GM12878 (cell line): Measurements from ENCODE around the gene ADCY9. TPM values are rescaled to one million over a fixed set of nuclear protein-coding genes. Genes with fewer than 3 reads are reported as not detected.

ENCODE experiments used
- ATAC-seq: fragments of 200-7000 bp; cut with Tn5 transposase; 3 replicates; pipeline ENCODE4 v1.9.1; 2020; ENCODE audit warnings: mild to moderate bottlenecking, moderate library complexity
- BruUV-seq: library from RNA; stranded (reverse); fragments of 400-500 nt; replicated peaks from 2 replicates; lab custom pipeline; 2021; lab: Mats Ljungman, UMichigan
- CTCF ChIA-PET: fragments of 300-600 bp; sonication (Branson Sonifier 250); formaldehyde crosslinking; extraction: SDS; loops from one replicate; lab custom pipeline; 2021; ENCODE audit warnings: inconsistent platforms; lab: Yijun Ruan, JAX
- POLR2A ChIA-PET: fragments of 350-600 bp; formaldehyde crosslinking; extraction: SDS; loops from one replicate; lab custom pipeline; 2021; ENCODE audit warnings: inconsistent platforms; lab: Charles Lee
- RAD21 ChIA-PET: fragments of 300-600 bp; sonication (Branson Sonifier 250); formaldehyde crosslinking; loops from one replicate; lab custom pipeline; 2023; ENCODE audit warnings: antibody characterized with exemption; ENCODE audit not compliant: unreplicated experiment; lab: Charles Lee
- SMC1A ChIA-PET: fragments of 300-600 bp; sonication (Branson Sonifier 250); formaldehyde crosslinking; loops from one replicate; lab custom pipeline; 2023; ENCODE audit not compliant: unreplicated experiment, uncharacterized antibody; lab: Charles Lee
- DNase-seq: peaks from one replicate; pipeline ENCODE4 v3.0.0-alpha.2; 2011; ENCODE audit warnings: low read depth, low spot score
- FAIRE-seq: peaks from 3 replicates; lab custom pipeline; 2011; peaks lifted over from hg19 to GRCh38; lab: Jason Lieb, UNC
- H2AFZ ChIP-seq: 2 replicates; pipeline ENCODE4 v1.6.0; 2011; ENCODE audit warnings: low read depth, low read length, control low read depth; ENCODE audit not compliant: control insufficient read depth
- H3K27ac ChIP-seq: 2 replicates; pipeline ENCODE4 v1.5.1; 2011; ENCODE audit warnings: control low read depth; ENCODE audit not compliant: control insufficient read depth, insufficient read depth
- H3K27me3 ChIP-seq, 2 experiments: replicated peaks in 1 of 2; 2 replicates each; pipeline versions ENCODE4 v1.6.0 to v1.6.1; 2011; ENCODE audit warnings: low read length in 1 of 2; ENCODE audit not compliant: control insufficient read depth in 2 of 2, insufficient read depth in 2 of 2
- H3K36me3 ChIP-seq, 2 experiments: 2 replicates each; pipeline ENCODE4 v1.5.1; 2011; ENCODE audit warnings: low read length in 1 of 2; ENCODE audit not compliant: control insufficient read depth in 2 of 2, insufficient read depth in 2 of 2
- H3K4me1 ChIP-seq: 2 replicates; pipeline ENCODE4 v1.6.1; 2011; ENCODE audit warnings: mild to moderate bottlenecking, low read length, moderate library complexity, mixed read lengths; ENCODE audit not compliant: control insufficient read depth, insufficient read depth
- H3K4me2 ChIP-seq: 2 replicates; pipeline ENCODE4 v1.6.0; 2011; ENCODE audit warnings: control low read depth; ENCODE audit not compliant: control insufficient read depth, insufficient read depth
- H3K4me3 ChIP-seq: fragments of 200-600 bp; sonication (generic); 2 replicates; pipeline ENCODE4 v1.5.1; 2016
- H3K79me2 ChIP-seq: 2 replicates; pipeline ENCODE4 v1.6.0; 2011; ENCODE audit warnings: low read length; ENCODE audit not compliant: control insufficient read depth, insufficient read depth
- H3K9ac ChIP-seq: 2 replicates; pipeline ENCODE4 v1.8.0; 2011; ENCODE audit warnings: low read length, control low read depth, mixed read lengths; ENCODE audit not compliant: control insufficient read depth, insufficient read depth
- H3K9me3 ChIP-seq: replicated peaks from 3 replicates; pipeline ENCODE4 v1.5.1; 2011; ENCODE audit warnings: mild to moderate bottlenecking, low read length; ENCODE audit not compliant: control insufficient read depth, insufficient read depth
- H4K20me1 ChIP-seq: 2 replicates; pipeline ENCODE4 v1.6.0; 2011; ENCODE audit not compliant: control insufficient read depth, insufficient read depth
- CHD1 ChIP-seq: IDR thresholded peaks from 2 replicates; pipeline ENCODE4 v1.6.1; 2012; ENCODE audit warnings: low read depth, low read length, improper control_type of control experiment
- GABPA ChIP-seq: IDR thresholded peaks from 2 replicates; pipeline ENCODE4 v1.6.1; 2014; ENCODE audit warnings: antibody characterized with exemption, low read depth, mild to moderate bottlenecking, inconsistent platforms
- HDGF ChIP-seq: fragments of 450-650 bp; IDR thresholded peaks from 2 replicates; pipeline ENCODE4 v1.6.1; 2016; ENCODE audit warnings: antibody characterized with exemption
- JUNB ChIP-seq: IDR thresholded peaks from 2 replicates; pipeline ENCODE4 v1.6.1; 2016; ENCODE audit warnings: antibody characterized with exemption, mild to moderate bottlenecking
- MTA3 ChIP-seq: IDR thresholded peaks from 2 replicates; pipeline ENCODE4 v1.6.1; 2012; ENCODE audit warnings: low read length, inconsistent platforms, borderline replicate concordance
- NFXL1 ChIP-seq: fragments of 450-650 bp; IDR thresholded peaks from 2 replicates; pipeline ENCODE4 v1.6.1; 2017; ENCODE audit warnings: antibody characterized with exemption, mild to moderate bottlenecking, borderline replicate concordance
- NR2C2 ChIP-seq: IDR thresholded peaks from 2 replicates; pipeline ENCODE4 v1.6.1; 2011; ENCODE audit warnings: borderline replicate concordance, low read depth; ENCODE audit not compliant: control insufficient read depth, insufficient read length
- NRF1 ChIP-seq: conservative IDR thresholded peaks from 2 replicates; pipeline ENCODE4 v1.6.1; 2011; ENCODE audit warnings: mild to moderate bottlenecking, low read depth, low read length, improper control_type of control experiment
- PAX8 ChIP-seq: fragments of 450-650 bp; IDR thresholded peaks from 2 replicates; pipeline ENCODE4 v1.6.1; 2017; ENCODE audit warnings: mild to moderate bottlenecking, moderate library complexity
- POU2F2 ChIP-seq: IDR thresholded peaks from 3 replicates; pipeline ENCODE4 v1.6.1; 2011; ENCODE audit warnings: low read depth, mild to moderate bottlenecking, low read length, borderline replicate concordance
- SIX5 ChIP-seq: IDR thresholded peaks from 2 replicates; pipeline ENCODE4 v1.6.1; 2011; ENCODE audit warnings: mild to moderate bottlenecking, low read depth, low read length, moderate library complexity; ENCODE audit not compliant: severe bottlenecking
- SMARCA5 ChIP-seq: fragments of 450-650 bp; IDR thresholded peaks from 2 replicates; pipeline ENCODE4 v1.6.1; 2017; ENCODE audit warnings: mild to moderate bottlenecking
- SMC3 ChIP-seq: IDR thresholded peaks from 2 replicates; pipeline ENCODE4 v1.6.1; 2011; ENCODE audit warnings: low read length, improper control_type of control experiment, borderline replicate concordance
- WRNIP1 ChIP-seq: IDR thresholded peaks from 2 replicates; pipeline ENCODE4 v1.6.1; 2011; ENCODE audit warnings: low read depth, low read length, improper control_type of control experiment, borderline replicate concordance
- WGBS: methylation state at CpG from one replicate; pipeline ENCODE4 v1.1.6; 2016; ENCODE audit warnings: low lambda C conversion rate; ENCODE audit not compliant: insufficient replicate concordance, insufficient coverage; ENCODE audit errors: missing lambda C conversion rate; 5-methylcytosine and 5-hydroxymethylcytosine counted together
- in situ Hi-C: fragments of 300-500 bp; cut with MboI; formaldehyde crosslinking; loops from 9 replicates; pipeline ENCODE4 v1.14.3; 2018; ENCODE audit warnings: mixed read lengths
- intact Hi-C: fragments of 100-400 bp; cut with micrococcal nuclease; formaldehyde crosslinking; loops from one replicate; pipeline ENCODE4 v1.14.2; 2022; ENCODE audit not compliant: unreplicated experiment
- polyA plus RNA-seq, 11 experiments: library from polyadenylated mRNA; depleted of rRNA in 4 of 11; unstranded in 6 of 11; stranded (reverse) in 5 of 11; fragments of >200 nt; fragmentation: Nextera tagmentation in 4 of 11; fragmentation: Illumina TruSeq in 1 of 11; extraction: Ambion mirVana in 4 of 11; extraction: Trizol in 1 of 11; gene quantifications; 1 replicate in 1 of 11; 2 replicates in 10 of 11; pipeline versions ENCODE4 v1.2.1 to v1.2.3, GENCODE V29; 2011 to 2016; ENCODE audit warnings: inconsistent platforms in 2 of 11, missing spikeins in 2 of 11, low read depth in 1 of 11
- total RNA-seq, 4 experiments: library from RNA; depleted of rRNA in 3 of 4; stranded (reverse); fragments of >200 nt in 3 of 4; fragmentation: Illumina TruSeq in 1 of 4; extraction: Trizol in 1 of 4; gene quantifications; 2 replicates each; pipeline versions ENCODE4 v1.2.1 to v1.2.3, GENCODE V29; 2013 to 2021
- TF ChIP-seq, protein P1 (sequence below): IDR thresholded peaks from 2 replicates; pipeline ENCODE4 v1.6.1; 2012; ENCODE audit warnings: improper control_type of control experiment, low read depth, low read length; ENCODE audit not compliant: insufficient replicate concordance
- TF ChIP-seq, protein P2 (sequence below): IDR thresholded peaks from 2 replicates; pipeline ENCODE4 v1.6.1; 2012; ENCODE audit warnings: low read length, inconsistent platforms

The ADCY9 gene
- total and polyA plus RNA-seq, 10 of the 15 experiments (the other 5 are each of a cell fraction or from before 2014, with no cell fraction given) = 0.09 to 0.41 (median 0.15) TPM; not detected in 3

DNA sequence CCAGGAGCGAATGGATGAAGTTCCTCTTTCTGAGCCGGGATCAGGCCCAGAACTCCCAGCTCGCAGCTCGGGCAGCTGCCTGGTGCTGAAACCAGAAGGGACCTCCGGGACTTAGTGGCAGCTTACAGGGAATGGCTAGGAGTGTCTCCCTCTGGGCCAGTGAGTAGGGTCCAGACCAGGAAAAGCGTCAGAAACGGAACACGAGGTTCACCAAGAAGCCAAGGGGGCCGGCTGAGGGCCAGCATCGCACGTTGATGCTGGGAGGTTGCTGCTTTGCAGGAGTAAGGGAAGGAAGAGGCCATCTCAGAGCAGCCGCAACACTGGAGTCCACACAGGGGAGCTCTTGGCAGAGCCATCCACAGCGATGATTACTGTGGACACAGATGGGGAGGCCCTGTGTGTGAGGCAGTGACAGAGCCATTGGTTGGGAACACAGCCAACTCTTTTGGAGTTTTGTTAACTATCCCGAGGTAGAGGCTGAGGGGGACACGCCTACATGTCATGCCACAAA, 161.8 kb downstream of the ADCY9 start:
- Histone ChIP-seq H3K79me2 (no peaks in the 10 kb centered on the region), H3K4me1 (no peaks in the 10 kb centered on the region), H3K4me3 (no peak overlapping the region), H3K36me3 (no peaks in the 10 kb centered on the region), H3K27me3 (no peaks in the 10 kb centered on the region), H3K27ac (no peak overlapping the region), H4K20me1 (no peaks in the 10 kb centered on the region), H2AFZ (no peak overlapping the region), H3K4me2 (no peak overlapping the region), H3K9ac (no peak overlapping the region), H3K9me3 (no peaks in the 10 kb centered on the region)
- ChIA-PET CTCF (no interaction called here), POLR2A (no interaction called here), RAD21 (no interaction called here), SMC1A (no interaction called here)
- in situ Hi-C loops (no loop called here), intact Hi-C loops (no loop called here)
- FAIRE-seq (no peak), DNase-seq (no peak), ATAC-seq (no peak)
- 42% methylated on average over 15 of the region's 15 CpGs for WGBS
- BruUV-seq = no TSS peak
- TF ChIP-seq CHD1 = no peak
- TF ChIP-seq SMARCA5 = no peak
- TF ChIP-seq, protein P1, sequence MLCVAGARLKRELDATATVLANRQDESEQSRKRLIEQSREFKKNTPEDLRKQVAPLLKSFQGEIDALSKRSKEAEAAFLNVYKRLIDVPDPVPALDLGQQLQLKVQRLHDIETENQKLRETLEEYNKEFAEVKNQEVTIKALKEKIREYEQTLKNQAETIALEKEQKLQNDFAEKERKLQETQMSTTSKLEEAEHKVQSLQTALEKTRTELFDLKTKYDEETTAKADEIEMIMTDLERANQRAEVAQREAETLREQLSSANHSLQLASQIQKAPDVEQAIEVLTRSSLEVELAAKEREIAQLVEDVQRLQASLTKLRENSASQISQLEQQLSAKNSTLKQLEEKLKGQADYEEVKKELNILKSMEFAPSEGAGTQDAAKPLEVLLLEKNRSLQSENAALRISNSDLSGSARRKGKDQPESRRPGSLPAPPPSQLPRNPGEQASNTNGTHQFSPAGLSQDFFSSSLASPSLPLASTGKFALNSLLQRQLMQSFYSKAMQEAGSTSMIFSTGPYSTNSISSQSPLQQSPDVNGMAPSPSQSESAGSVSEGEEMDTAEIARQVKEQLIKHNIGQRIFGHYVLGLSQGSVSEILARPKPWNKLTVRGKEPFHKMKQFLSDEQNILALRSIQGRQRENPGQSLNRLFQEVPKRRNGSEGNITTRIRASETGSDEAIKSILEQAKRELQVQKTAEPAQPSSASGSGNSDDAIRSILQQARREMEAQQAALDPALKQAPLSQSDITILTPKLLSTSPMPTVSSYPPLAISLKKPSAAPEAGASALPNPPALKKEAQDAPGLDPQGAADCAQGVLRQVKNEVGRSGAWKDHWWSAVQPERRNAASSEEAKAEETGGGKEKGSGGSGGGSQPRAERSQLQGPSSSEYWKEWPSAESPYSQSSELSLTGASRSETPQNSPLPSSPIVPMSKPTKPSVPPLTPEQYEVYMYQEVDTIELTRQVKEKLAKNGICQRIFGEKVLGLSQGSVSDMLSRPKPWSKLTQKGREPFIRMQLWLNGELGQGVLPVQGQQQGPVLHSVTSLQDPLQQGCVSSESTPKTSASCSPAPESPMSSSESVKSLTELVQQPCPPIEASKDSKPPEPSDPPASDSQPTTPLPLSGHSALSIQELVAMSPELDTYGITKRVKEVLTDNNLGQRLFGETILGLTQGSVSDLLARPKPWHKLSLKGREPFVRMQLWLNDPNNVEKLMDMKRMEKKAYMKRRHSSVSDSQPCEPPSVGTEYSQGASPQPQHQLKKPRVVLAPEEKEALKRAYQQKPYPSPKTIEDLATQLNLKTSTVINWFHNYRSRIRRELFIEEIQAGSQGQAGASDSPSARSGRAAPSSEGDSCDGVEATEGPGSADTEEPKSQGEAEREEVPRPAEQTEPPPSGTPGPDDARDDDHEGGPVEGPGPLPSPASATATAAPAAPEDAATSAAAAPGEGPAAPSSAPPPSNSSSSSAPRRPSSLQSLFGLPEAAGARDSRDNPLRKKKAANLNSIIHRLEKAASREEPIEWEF = no peak
- no peak for TF ChIP-seq JUNB
- TF ChIP-seq MTA3 = no peak
- no peak for TF ChIP-seq POU2F2
- TF ChIP-seq WRNIP1 = no peak
- TF ChIP-seq, protein P2, sequence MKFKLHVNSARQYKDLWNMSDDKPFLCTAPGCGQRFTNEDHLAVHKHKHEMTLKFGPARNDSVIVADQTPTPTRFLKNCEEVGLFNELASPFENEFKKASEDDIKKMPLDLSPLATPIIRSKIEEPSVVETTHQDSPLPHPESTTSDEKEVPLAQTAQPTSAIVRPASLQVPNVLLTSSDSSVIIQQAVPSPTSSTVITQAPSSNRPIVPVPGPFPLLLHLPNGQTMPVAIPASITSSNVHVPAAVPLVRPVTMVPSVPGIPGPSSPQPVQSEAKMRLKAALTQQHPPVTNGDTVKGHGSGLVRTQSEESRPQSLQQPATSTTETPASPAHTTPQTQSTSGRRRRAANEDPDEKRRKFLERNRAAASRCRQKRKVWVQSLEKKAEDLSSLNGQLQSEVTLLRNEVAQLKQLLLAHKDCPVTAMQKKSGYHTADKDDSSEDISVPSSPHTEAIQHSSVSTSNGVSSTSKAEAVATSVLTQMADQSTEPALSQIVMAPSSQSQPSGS = no peak
- no peak for TF ChIP-seq NRF1
- no peak for TF ChIP-seq SMC3
- TF ChIP-seq NFXL1 = no peak
- TF ChIP-seq HDGF = no peak
- no peak for TF ChIP-seq NR2C2
- no peak for TF ChIP-seq SIX5
- no peak for TF ChIP-seq PAX8
- no peak for TF ChIP-seq GABPA
